Activated T-helper 9 cell treated with anti-CD3 and anti-CD28 coated beads, Interleukin-2, amount 50 U/mL, for 16 hours (primary cell): ENCODE results near the gene PZP.
A peak's percentile ranks its signal among the peaks of the same experiment; 100 is the strongest.
"Not testable (repeated sequence)": the region's sequence is repeated elsewhere in the genome, so short reads cannot be mapped to it uniquely, and the experiment has no call there.

Experiments used
- DNase-seq: peaks from one replicate; pipeline ENCODE4 v3.0.0-alpha.2; 2020; ENCODE audit warnings: low read depth

The PZP gene

GRCh38 chr12:9208229-9208628 is at the start of gene PZP:
PZP (minus strand) TSS chr12:9208395; CDS start chr12:9208341, 54 bp downstream.
- no peak for DNase-seq

GRCh38 chr12:9256758-9257405 is 48.7 kb upstream of the PZP start:
- no peak for DNase-seq

- no peak for DNase-seq
Measured at GRCh38 chr12:9256341-9256740, 48.1 kb upstream of the PZP start.

GRCh38 chr12:9255837-9256236 is 47.6 kb upstream of the PZP start:
- DNase-seq, result no peak

GRCh38 chr12:9253464-9253863 is 45.3 kb upstream of the PZP start:
- no peak for DNase-seq

- not testable (repeated sequence) for DNase-seq
Measured at GRCh38 chr12:9252791-9253190, 44.6 kb upstream of the PZP start.

- no peak for DNase-seq
Measured at GRCh38 chr12:9252256-9252655, 44.1 kb upstream of the PZP start.

GRCh38 chr12:9248435-9248834 is 40.2 kb upstream of the PZP start:
- DNase-seq, result no peak

- DNase-seq, result peak; percentile 47
Measured at GRCh38 chr12:9244894-9245293, 36.7 kb upstream of the PZP start.

- no peak for DNase-seq
Measured at GRCh38 chr12:9243999-9244649, 35.9 kb upstream of the PZP start.

- DNase-seq, result no peak
Measured at GRCh38 chr12:9241301-9241700, 33.1 kb upstream of the PZP start.

- DNase-seq, result no peak
Measured at GRCh38 chr12:9240776-9241175, 32.6 kb upstream of the PZP start.

GRCh38 chr12:9240004-9240635 is 31.9 kb upstream of the PZP start:
- peak; percentile 40 for DNase-seq

- no peak for DNase-seq
Measured at GRCh38 chr12:9237286-9237685, 29.1 kb upstream of the PZP start.

GRCh38 chr12:9235519-9235918 is 27.3 kb upstream of the PZP start:
- DNase-seq, result no peak

GRCh38 chr12:9227950-9228349 is 19.8 kb upstream of the PZP start:
- DNase-seq, result no peak

GRCh38 chr12:9223830-9224229 is 15.6 kb upstream of the PZP start:
- DNase-seq, result no peak

- no peak for DNase-seq
Measured at GRCh38 chr12:9221483-9221882, 13.3 kb upstream of the PZP start.

GRCh38 chr12:9221011-9221410 is 12.8 kb upstream of the PZP start:
- not testable (repeated sequence) for DNase-seq

- DNase-seq, result no peak
Measured at GRCh38 chr12:9214534-9214933, 6.3 kb upstream of the PZP start.

GRCh38 chr12:9211687-9212086 is 3.5 kb upstream of the PZP start:
- no peak for DNase-seq

- DNase-seq, result no peak
Measured at GRCh38 chr12:9204380-9204779, 3.8 kb downstream of the PZP start.

- DNase-seq, result no peak
Measured at GRCh38 chr12:9198012-9198411, 10.2 kb downstream of the PZP start.

- DNase-seq, result no peak
Measured at GRCh38 chr12:9184276-9184675, 23.9 kb downstream of the PZP start.
